ENCODE data around the gene PPFIA1.

DNA sequence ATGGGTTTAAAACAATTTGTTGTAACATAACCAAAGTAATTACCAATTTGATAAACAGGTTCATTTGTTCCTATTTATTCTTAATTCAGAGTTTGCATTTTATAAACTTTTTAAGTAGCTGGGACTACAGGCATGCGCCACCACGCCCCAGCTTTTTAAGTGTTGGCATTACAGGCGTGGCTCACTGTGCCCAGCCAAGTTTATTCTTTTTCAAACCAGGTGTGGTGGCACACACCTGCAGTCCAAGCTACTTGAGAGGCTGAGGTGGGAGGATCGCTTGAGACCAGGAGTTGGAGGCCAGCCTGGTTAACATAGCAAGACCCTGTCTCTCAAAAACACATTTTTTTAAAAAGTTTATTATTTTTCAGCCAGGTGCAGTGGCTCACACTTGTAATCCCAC, 19.1 kb downstream of the PPFIA1 start:
- TF ChIP-seq, protein P1, sequence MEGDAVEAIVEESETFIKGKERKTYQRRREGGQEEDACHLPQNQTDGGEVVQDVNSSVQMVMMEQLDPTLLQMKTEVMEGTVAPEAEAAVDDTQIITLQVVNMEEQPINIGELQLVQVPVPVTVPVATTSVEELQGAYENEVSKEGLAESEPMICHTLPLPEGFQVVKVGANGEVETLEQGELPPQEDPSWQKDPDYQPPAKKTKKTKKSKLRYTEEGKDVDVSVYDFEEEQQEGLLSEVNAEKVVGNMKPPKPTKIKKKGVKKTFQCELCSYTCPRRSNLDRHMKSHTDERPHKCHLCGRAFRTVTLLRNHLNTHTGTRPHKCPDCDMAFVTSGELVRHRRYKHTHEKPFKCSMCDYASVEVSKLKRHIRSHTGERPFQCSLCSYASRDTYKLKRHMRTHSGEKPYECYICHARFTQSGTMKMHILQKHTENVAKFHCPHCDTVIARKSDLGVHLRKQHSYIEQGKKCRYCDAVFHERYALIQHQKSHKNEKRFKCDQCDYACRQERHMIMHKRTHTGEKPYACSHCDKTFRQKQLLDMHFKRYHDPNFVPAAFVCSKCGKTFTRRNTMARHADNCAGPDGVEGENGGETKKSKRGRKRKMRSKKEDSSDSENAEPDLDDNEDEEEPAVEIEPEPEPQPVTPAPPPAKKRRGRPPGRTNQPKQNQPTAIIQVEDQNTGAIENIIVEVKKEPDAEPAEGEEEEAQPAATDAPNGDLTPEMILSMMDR (conservative IDR thresholded peaks at IDR 0.05; ENCODE audit: low read depth, low read length): no peak
- no peak for TF ChIP-seq EZH2 (IDR thresholded peaks at IDR 0.05; ENCODE audit: borderline replicate concordance, low read depth, low read length, poor library complexity, severe bottlenecking)

Data from A673 (cell line).